ENCODE data around the gene KIAA0513.

The KIAA0513 gene

GRCh38 chr16:85090873-85091521 lies 63.4 kb downstream of the KIAA0513 start:
- DNase-seq (ENCODE audit: low spot score) = no peak

DNA sequence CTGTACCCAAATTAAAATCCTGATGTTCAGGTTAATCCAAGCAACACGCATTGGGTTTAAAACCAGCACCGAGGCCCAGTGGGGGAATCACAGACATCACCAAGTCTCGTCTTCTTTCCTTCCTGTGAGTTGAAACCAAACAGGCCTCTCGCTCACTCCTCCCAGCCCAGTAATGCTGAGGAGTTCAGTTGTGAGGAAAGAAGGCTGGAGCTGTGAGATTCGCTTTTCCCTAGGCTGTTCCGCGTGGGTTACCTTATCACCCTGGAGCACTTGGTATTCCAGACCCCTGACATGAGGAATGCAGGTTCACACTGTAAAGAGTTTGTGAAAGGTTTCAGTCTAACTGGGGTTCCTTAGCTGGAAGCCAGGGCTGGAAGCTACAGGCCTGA lies 63.9 kb downstream of the KIAA0513 start:
- DNase-seq (ENCODE audit: low spot score) = no peak

- no peak for DNase-seq (ENCODE audit: low spot score)
Observed at GRCh38 chr16:85092309-85092708, 64.7 kb downstream of the KIAA0513 start.

GRCh38 chr16:85092851-85093250 lies 65.3 kb downstream of the KIAA0513 start:
- DNase-seq (ENCODE audit: low spot score) = no peak

GRCh38 chr16:85093705-85094104 lies 66.1 kb downstream of the KIAA0513 start:
- no peak for DNase-seq (ENCODE audit: low spot score)

- DNase-seq (ENCODE audit: low spot score) = no peak
Observed at GRCh38 chr16:85094176-85094805, 66.7 kb downstream of the KIAA0513 start.

GRCh38 chr16:85094812-85095211 lies 67.2 kb downstream of the KIAA0513 start:
- no peak for DNase-seq (ENCODE audit: low spot score)

GRCh38 chr16:85096921-85097320 lies 69.3 kb downstream of the KIAA0513 start:
- DNase-seq (ENCODE audit: low spot score) = no peak

DNA sequence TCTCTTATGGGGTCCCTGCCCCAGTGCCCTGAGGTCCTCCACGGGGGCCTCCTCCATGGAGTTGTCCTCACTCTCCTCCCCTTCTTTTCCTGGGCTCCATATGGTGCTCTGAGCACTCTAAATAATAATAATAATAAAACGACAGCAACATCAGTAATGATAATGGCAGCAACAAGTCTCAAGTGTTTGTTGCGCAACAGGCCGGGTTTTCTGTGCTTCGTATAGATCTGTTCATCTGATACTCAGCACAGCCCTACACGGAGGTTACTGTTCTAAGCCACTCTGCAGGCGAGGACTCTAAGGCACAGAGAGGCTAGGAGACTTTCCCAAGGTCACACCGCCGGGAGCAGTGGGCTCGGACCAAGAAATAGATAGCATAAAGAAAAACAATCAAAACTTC lies 71.0 kb downstream of the KIAA0513 start:
- no peak for DNase-seq (ENCODE audit: low spot score)

GRCh38 chr16:85100265-85100664 lies 72.7 kb downstream of the KIAA0513 start:
- no peak for DNase-seq (ENCODE audit: low spot score)

DNA sequence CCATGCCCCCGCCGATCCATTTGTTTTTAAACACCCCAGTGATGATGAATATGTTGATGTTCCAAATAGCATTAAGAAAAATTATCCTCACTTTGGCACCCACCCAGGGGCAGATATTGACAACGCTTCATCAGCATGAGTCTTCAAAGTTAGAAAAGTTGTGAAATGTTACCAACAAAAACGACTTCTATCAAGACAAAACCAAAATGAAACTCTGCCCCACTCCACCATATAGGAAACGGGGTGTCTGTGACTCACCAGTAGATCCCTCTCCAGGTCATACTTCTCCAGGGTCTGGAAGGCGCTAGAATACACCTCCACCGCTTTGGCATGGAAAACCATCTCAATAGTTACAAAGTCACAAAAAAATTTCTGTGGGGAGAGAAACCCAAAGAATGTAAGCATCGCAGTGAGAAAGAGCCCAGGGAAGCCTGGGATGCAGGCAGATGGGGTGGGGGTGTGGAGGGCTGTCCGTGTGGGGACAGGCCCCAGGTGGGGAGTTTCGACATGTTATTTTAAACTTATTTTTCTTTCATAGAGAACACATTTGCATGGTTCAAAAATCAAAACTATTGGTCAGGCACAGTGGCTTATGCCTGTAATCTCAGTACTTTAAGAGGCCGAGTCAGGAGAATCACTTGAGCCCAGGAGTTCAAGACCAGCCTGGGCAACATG lies 74.5 kb downstream of the KIAA0513 start:
- DNase-seq (ENCODE audit: low spot score) = no peak

DNA sequence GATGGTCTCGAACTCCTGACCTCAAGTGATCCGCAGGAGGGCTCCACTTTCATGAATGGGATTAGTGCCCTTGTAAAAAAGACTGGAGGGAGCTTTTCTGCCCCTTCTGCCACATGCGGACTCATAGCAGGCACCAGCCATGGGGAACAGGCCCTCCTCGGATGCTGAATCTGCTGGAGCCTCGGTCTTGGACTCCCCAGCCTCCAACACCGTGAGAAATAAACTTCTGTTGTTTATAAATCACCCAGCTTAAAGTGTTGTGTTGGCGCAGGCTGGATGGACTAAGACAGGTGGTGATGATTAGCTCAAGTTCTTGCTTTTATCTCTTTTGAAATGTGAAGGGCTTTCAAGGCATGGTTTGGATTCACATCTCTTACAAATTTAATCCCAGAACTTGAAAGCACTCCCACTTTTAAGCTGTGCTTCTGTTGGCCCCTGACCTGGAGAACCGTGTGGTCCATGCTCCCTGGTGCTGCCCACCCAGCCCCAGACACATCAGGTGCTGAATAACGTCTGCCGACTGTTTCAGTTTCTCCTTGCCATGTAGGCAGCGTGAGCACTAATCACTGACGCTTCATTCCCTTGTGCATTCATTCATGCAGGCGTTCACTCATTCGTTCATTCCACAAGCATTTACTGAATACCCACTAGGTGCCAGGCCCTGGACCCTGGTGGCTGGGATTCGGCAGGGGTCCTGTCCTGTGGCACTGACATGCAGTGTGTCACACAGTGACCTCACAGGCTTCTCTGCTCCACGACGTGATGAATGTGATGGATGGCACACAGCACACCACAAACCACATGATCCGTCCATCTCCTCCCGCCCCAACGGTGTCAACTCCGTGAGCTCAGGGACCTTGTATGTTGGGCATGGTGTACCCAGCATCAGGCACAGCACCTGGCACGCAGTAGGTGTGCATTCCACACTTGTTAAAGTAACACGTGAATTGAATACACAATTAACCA lies 75.8 kb downstream of the KIAA0513 start:
- no peak for DNase-seq (ENCODE audit: low spot score)

DNA sequence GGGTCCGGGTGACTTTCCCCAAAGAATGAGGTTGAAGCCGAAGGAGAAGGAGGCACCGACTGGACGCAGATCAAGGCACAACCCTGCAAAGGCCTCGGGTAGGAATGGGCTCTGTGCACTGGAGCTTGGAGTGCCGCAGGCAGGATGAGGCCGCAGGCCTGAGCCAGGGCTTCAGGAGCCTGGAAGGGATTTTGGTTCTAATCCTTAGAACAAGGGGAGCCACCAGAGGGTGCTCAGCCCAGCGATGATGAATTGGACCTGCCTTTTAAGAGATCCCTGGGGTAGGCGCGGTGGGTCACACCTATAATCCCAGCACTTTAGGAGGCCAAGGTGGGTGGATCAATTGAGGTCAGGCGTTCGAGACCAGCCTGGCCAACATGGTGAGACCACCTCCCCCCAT lies 76.6 kb downstream of the KIAA0513 start:
- no peak for DNase-seq (ENCODE audit: low spot score)

- DNase-seq (ENCODE audit: low spot score) = no peak
Observed at GRCh38 chr16:85104821-85105391, 77.3 kb downstream of the KIAA0513 start.

DNA sequence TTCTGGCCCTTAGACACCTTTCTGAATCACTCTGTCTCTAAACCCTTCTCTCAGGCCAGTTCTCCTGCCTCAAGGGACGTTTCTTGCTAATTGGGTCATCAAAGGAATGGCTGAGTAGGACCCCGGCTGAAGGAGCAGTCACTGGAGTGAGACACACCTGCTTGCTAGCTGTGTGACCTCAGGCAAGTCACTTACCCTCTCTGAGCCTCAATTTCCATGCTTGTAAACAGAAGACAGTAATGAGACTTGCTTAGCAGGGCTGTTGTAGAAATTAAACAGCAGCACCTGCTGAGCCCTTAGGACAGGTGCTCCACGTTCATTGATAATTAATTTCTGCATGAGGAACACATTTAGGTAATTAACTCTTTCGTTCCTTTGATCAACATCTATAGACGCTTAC lies 77.9 kb downstream of the KIAA0513 start:
- DNase-seq (ENCODE audit: low spot score) = no peak

- DNase-seq (ENCODE audit: low spot score) = peak; percentile 18
Observed at GRCh38 chr16:85107083-85107482, 79.5 kb downstream of the KIAA0513 start.

DNA sequence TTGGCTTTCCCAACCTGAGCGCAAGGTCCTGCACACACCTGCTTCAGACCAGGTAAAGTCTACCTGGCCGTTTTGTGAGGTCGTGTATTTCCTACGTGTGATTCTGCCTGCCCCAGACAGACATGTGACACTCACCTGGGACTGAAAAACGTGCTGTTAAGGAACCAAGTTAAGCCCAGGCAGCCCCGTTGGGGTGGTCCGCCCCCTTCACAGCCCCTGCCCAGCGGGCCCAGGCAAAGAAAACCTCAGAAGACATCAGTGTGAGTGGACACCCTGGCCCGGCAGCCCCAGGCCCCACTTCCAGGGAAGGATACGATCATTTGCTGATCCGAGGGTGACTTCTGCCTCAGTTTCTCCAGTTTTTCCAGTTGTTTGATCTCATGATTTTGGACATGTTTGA lies 79.9 kb downstream of the KIAA0513 start:
- no peak for DNase-seq (ENCODE audit: low spot score)

DNA sequence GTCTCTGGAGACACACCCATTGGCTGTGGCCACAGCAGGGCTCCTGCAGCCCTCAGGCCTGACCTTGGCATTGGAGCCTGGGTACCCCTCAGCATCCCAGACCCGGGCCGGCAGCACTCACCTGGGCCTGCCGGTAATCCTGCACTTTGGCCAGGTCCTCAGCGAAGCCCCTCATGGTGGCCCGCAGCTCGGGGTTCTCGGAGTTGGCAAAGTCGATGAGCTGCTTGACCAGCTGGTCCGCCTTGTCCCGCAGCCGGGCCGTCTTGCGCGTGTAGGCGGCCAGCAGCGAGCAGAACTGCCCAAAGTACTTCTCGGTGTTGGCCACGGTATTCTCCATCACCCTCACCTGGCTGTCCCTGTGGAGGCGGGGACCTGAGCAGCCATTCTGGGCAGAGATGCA lies 82.5 kb downstream of the KIAA0513 start:
- DNase-seq (ENCODE audit: low spot score) = no peak

- no peak for DNase-seq (ENCODE audit: low spot score)
Observed at GRCh38 chr16:85111184-85111583, 83.6 kb downstream of the KIAA0513 start.

GRCh38 chr16:85112364-85112763 lies 84.8 kb downstream of the KIAA0513 start, which contains the start of gene CIBAR2:
TSS of gene CIBAR2 (minus strand) at chr16:85112472. CDS start at chr16:85112352, 120 bp downstream.
- DNase-seq (ENCODE audit: low spot score) = no peak

- DNase-seq (ENCODE audit: low spot score) = no peak
Observed at GRCh38 chr16:85113168-85113733, 85.7 kb downstream of the KIAA0513 start.

GRCh38 chr16:85113913-85114312 lies 86.3 kb downstream of the KIAA0513 start:
- DNase-seq (ENCODE audit: low spot score) = no peak

Data from RKO (cell line).